Chondrocyte (in vitro differentiated cells): Measurements from ENCODE around the gene ZNF860. TPM values are rescaled to one million over a fixed set of nuclear protein-coding genes. Genes with fewer than 3 reads are reported as not detected.

Source experiments
- DNase-seq: peaks from one replicate; pipeline ENCODE4 v3.0.0; 2021; ENCODE audit warnings: mixed read lengths, low spot score
- H3K27ac Mint-ChIP-seq: one replicate; pipeline ENCODE4 v1.8.0; 2021; ENCODE audit warnings: mild to moderate bottlenecking, moderate library complexity, mixed read lengths; ENCODE audit not compliant: unreplicated experiment
- H3K27me3 Mint-ChIP-seq: 2 replicates; pipeline ENCODE4 v1.8.0; 2021; ENCODE audit warnings: low read depth, mixed read lengths
- H3K36me3 Mint-ChIP-seq: 2 replicates; pipeline ENCODE4 v1.8.0; 2021; ENCODE audit warnings: low read depth, mixed read lengths
- H3K4me1 Mint-ChIP-seq: 2 replicates; pipeline ENCODE4 v1.8.0; 2021; ENCODE audit warnings: low read depth, mild to moderate bottlenecking, mixed read lengths
- H3K4me3 Mint-ChIP-seq: one replicate; pipeline ENCODE4 v1.8.0; 2021; ENCODE audit warnings: mild to moderate bottlenecking, moderate library complexity, mixed read lengths; ENCODE audit not compliant: unreplicated experiment
- H3K9me3 Mint-ChIP-seq: 2 replicates; pipeline ENCODE4 v1.8.0; 2021; ENCODE audit warnings: low read depth, mixed read lengths
- CTCF ChIP-seq: fragments of 200-600 bp; sonication (generic); IDR thresholded peaks from 2 replicates; pipeline ENCODE4 v1.5.0; 2021; ENCODE audit warnings: antibody characterized with exemption, mild to moderate bottlenecking, moderate library complexity
- long read RNA-seq: library from polyadenylated mRNA; stranded (forward); transcript quantifications from one replicate; pipeline ENCODE4 v2.0.0, GENCODE V29; 2021
- total RNA-seq: library from RNA; stranded (reverse); gene quantifications from 3 replicates; pipeline ENCODE4 v1.2.1, GENCODE V29; 2021

The ZNF860 gene
- total RNA-seq: 1.5 to 2.4 TPM (median 2.0 TPM) in 3 replicates
- long read RNA-seq, partial matches to known transcripts: 0 of 2 reads
- long read RNA-seq, other reads (novel, unspliced or antisense): 0 of 2 reads

GRCh38 chr3:31981206-31982181 lies at the start of gene ZNF860, which contains the start of gene OSBPL10:
ZNF860 (plus strand) TSS chr3:31981750; CDS start chr3:31989080, 7,330 bp downstream.
OSBPL10 (minus strand) TSS chr3:31981262; CDS start chr3:31981179, 83 bp downstream.
- H3K4me3 Mint-ChIP-seq: peak within 1 kb of the TSS; percentile 84
- H3K27ac Mint-ChIP-seq: peak within 1 kb of the TSS; percentile 90
- H3K9me3 Mint-ChIP-seq: no peaks in the 10 kb centered on the region
- H3K27me3 Mint-ChIP-seq: no peaks in the 10 kb centered on the region
- peaks cover 49% of the 10 kb centered on the region for H3K4me1 Mint-ChIP-seq
- peaks cover 4% of the 10 kb centered on the region for H3K36me3 Mint-ChIP-seq
- TF ChIP-seq CTCF: no peak
- DNase-seq: peak; percentile 94

- no peaks in the 10 kb centered on the region for H3K36me3 Mint-ChIP-seq
- H3K4me3 Mint-ChIP-seq: no peak overlapping the region
- H3K27ac Mint-ChIP-seq: no peak overlapping the region
- peaks cover 14% of the 10 kb centered on the region for H3K4me1 Mint-ChIP-seq
- no peaks in the 10 kb centered on the region for H3K9me3 Mint-ChIP-seq
- no peaks in the 10 kb centered on the region for H3K27me3 Mint-ChIP-seq
- TF ChIP-seq CTCF: no peak
- DNase-seq: no peak
Measured at GRCh38 chr3:31932990-31933389, 48.6 kb upstream of the ZNF860 start.

- no peak for DNase-seq
- H3K9me3 Mint-ChIP-seq: no peaks in the 10 kb centered on the region
- no peak overlapping the region for H3K27ac Mint-ChIP-seq
- no peaks in the 10 kb centered on the region for H3K27me3 Mint-ChIP-seq
- TF ChIP-seq CTCF: no peak
- H3K4me3 Mint-ChIP-seq: no peak overlapping the region
- peaks cover 14% of the 10 kb centered on the region for H3K4me1 Mint-ChIP-seq
- no peaks in the 10 kb centered on the region for H3K36me3 Mint-ChIP-seq
Measured at GRCh38 chr3:31934018-31934417, 47.5 kb upstream of the ZNF860 start.

GRCh38 chr3:31934866-31935265 lies 46.7 kb upstream of the ZNF860 start:
- TF ChIP-seq CTCF: no peak
- Mint-ChIP-seq H3K4me1 (peaks cover 14% of the 10 kb centered on the region), H3K27ac (peak overlapping the region; percentile 8), H3K27me3 (no peaks in the 10 kb centered on the region), H3K4me3 (no peak overlapping the region), H3K36me3 (no peaks in the 10 kb centered on the region), H3K9me3 (no peaks in the 10 kb centered on the region)
- DNase-seq: no peak

GRCh38 chr3:31936420-31937060 lies 45.0 kb upstream of the ZNF860 start:
- Mint-ChIP-seq H3K27ac (peak overlapping the region; percentile 57), H3K36me3 (no peaks in the 10 kb centered on the region), H3K4me3 (no peak overlapping the region), H3K9me3 (no peaks in the 10 kb centered on the region), H3K27me3 (no peaks in the 10 kb centered on the region), H3K4me1 (peaks cover 23% of the 10 kb centered on the region)
- TF ChIP-seq CTCF: no peak
- DNase-seq: no peak
